Nephron progenitor cell (in vitro differentiated cells): ENCODE measurements around the gene RRP8.

Experiments
- DNase-seq: peaks from one replicate; pipeline ENCODE4 v3.0.0; 2021
- H3K27ac Mint-ChIP-seq: 2 replicates; pipeline ENCODE4 v1.8.0; 2021; ENCODE audit warnings: mild to moderate bottlenecking, moderate library complexity, mixed read lengths
- H3K27me3 Mint-ChIP-seq: 2 replicates; pipeline ENCODE4 v1.8.0; 2021; ENCODE audit warnings: mild to moderate bottlenecking, low read depth, mixed read lengths; ENCODE audit not compliant: poor library complexity
- H3K36me3 Mint-ChIP-seq: 2 replicates; pipeline ENCODE4 v1.8.0; 2021; ENCODE audit warnings: low read depth, mixed read lengths
- H3K4me1 Mint-ChIP-seq: 2 replicates; pipeline ENCODE4 v1.8.0; 2021; ENCODE audit warnings: mixed read lengths
- H3K4me3 Mint-ChIP-seq: 2 replicates; pipeline ENCODE4 v1.8.0; 2021; ENCODE audit warnings: mild to moderate bottlenecking, moderate library complexity, mixed read lengths
- H3K9me3 Mint-ChIP-seq: 2 replicates; pipeline ENCODE4 v1.8.0; 2021; ENCODE audit warnings: mild to moderate bottlenecking, moderate library complexity, mixed read lengths
- TF ChIP-seq, protein P1 (sequence below): fragments of 200-600 bp; sonication (generic); IDR thresholded peaks from 2 replicates; pipeline ENCODE4 v1.5.0; 2021; ENCODE audit warnings: antibody characterized with exemption

Gene RRP8

DNA sequence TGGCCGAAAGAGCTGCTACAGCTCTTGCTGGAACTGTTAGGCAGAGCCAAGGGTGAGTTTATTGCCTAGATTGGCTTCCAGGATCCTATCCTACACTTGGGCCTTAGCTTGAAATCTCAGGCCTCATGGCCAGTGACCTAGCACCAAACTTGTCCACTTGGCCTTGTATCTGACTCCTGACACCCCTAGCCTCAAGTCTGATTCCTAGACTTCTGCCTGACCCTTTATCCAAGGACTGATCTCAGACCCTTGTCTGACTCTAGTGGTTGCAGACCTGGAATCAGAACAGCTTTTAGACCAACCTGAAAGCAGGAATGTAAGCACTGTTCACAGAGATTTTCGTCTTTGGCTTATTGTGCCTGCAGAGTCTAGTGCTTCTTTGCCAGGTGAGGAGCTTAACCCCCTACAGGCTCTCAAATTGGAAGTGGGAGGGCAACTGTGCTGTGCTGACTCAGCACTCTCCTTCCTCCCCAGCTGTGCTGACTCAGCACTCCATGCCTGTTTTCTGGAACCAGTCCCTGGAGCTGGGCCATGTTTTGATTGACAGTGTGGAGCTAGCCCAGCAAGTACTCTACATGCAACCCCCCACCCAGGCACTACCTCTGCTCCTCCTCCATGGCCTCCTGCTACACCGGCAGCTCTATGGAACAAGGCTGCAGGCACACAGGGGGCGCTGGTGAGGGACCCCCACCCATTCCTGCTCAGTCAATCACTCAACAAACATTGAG, 35.1 kb downstream of the RRP8 start:
- Mint-ChIP-seq H3K4me1 (peaks cover 5% of the 10 kb centered on the region), H3K9me3 (no peaks in the 10 kb centered on the region), H3K4me3 (no peak overlapping the region), H3K27me3 (peaks cover 2% of the 10 kb centered on the region), H3K27ac (no peak overlapping the region), H3K36me3 (peaks cover 30% of the 10 kb centered on the region)
- TF ChIP-seq, protein P1, sequence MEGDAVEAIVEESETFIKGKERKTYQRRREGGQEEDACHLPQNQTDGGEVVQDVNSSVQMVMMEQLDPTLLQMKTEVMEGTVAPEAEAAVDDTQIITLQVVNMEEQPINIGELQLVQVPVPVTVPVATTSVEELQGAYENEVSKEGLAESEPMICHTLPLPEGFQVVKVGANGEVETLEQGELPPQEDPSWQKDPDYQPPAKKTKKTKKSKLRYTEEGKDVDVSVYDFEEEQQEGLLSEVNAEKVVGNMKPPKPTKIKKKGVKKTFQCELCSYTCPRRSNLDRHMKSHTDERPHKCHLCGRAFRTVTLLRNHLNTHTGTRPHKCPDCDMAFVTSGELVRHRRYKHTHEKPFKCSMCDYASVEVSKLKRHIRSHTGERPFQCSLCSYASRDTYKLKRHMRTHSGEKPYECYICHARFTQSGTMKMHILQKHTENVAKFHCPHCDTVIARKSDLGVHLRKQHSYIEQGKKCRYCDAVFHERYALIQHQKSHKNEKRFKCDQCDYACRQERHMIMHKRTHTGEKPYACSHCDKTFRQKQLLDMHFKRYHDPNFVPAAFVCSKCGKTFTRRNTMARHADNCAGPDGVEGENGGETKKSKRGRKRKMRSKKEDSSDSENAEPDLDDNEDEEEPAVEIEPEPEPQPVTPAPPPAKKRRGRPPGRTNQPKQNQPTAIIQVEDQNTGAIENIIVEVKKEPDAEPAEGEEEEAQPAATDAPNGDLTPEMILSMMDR, result no peak
- DNase-seq, result no peak

DNA sequence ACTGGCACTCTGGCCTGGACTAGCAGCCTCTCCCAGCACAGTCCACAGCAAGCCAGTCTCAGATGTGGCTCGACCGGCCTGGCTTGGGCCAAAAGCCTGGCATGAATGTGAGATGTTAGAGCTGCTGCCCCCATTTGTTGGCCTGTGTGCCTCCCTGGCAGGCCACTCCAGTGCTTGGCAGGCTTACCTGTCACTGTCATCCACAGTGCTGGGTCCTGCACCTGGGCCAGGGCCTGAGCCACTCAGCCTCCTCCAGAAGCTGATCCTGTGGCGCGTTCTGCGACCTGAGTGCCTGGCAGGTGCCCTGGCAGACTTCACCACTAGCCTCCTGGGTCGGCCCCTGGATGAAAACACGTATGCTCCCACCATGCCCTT, 36.1 kb downstream of the RRP8 start:
- Mint-ChIP-seq H3K4me1 (peaks cover 5% of the 10 kb centered on the region), H3K36me3 (peaks cover 24% of the 10 kb centered on the region), H3K4me3 (no peak overlapping the region), H3K27me3 (peaks cover 2% of the 10 kb centered on the region), H3K9me3 (no peaks in the 10 kb centered on the region), H3K27ac (peak overlapping the region; percentile 57)
- DNase-seq, result no peak
- TF ChIP-seq, protein P1, result no peak

DNA sequence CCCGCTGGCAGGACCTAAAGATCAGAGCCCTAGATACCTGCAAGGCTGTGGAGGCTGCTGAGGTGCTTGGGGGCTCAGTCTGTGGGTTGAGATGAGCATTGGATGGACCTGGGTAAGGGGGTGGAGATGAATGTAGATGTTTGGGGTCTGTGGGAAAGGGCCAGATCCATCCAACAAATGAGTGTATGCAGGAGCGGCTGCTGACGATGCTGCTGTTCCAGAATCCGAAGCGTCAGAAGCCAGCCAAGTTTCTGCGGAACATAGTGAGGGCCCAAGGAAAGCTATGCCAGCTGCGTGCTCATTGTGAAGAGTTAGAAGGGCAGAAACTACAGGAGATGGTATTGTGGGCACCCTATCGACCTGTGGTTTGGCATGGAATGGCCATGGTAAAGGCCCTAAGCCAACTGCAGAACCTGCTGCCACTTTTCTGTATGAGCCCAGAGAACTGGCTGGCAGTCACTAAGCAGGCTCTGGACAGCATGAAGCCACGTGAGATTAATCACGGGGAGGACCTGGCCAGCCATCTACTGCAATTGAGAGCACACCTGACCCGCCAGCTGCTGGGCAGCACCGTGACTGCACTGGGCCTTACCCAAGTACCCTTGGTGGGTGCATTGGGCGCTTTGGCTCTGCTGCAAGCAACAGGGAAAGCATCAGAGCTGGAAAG, 36.6 kb downstream of the RRP8 start:
- TF ChIP-seq, protein P1, result no peak
- Mint-ChIP-seq H3K4me3 (no peak overlapping the region), H3K4me1 (peaks cover 5% of the 10 kb centered on the region), H3K27ac (no peak overlapping the region), H3K9me3 (no peaks in the 10 kb centered on the region), H3K27me3 (peaks cover 2% of the 10 kb centered on the region), H3K36me3 (peaks cover 19% of the 10 kb centered on the region)
- no peak for DNase-seq

DNA sequence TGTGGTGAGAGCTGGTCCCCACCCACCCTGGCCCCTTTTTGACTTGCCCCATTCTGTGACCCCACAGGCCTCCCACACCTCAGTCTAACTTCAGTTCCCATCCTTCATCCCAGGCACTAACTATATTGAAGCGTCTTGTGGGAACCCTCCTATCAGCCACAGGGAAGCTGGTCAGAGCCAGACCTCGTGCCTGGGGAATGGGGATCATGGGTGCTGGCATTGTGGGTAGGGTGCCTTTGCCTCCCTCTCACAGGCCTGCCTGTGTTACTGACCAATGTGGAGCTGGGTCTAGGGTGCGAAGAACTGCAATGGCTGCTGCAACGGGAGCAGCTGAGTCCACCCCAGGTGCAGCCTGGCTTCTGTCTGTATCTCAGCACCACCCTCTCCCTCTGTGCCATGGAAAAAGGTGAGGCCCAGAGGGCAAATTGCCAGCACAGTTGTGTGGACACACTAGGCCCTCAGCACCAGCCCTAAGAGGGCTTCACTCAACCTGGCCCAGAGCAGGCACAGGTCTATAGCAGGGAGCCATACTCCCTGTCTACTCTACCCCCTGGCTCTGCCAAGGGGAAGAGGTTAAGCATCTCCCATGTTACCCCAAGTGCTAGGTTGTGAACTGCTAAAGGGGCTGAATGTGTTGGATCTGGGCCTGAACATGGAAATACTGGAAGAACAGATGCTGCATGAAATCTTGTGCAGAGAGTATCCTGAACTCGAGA, 37.3 kb downstream of the RRP8 start:
- peaks cover 2% of the 10 kb centered on the region for H3K27me3 Mint-ChIP-seq
- H3K4me1 Mint-ChIP-seq, result peaks cover 5% of the 10 kb centered on the region
- DNase-seq, result no peak
- H3K4me3 Mint-ChIP-seq, result no peak overlapping the region
- H3K9me3 Mint-ChIP-seq, result no peaks in the 10 kb centered on the region
- TF ChIP-seq, protein P1, result no peak
- H3K27ac Mint-ChIP-seq, result no peak overlapping the region
- peaks cover 12% of the 10 kb centered on the region for H3K36me3 Mint-ChIP-seq

DNA sequence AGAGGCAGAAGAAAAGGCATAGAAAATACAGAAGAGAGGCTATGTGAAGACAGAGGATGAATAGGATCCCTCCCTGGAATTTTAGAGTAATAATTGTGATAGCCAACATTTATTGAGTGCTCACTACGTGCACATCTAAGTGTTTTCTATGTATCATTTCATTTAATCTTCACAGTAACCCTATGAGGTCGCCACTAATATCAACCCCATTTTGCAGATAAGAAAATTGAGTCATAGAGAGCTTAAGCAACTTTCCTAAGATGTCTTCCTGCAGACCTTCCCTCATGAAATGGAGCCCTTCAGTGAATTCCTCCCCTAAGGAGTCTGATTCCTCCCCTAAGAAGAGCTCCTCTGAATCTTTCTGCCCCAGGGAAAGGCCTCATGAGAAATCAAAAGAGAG, 38.1 kb downstream of the RRP8 start:
- Mint-ChIP-seq H3K36me3 (peaks cover 11% of the 10 kb centered on the region), H3K27ac (no peak overlapping the region), H3K4me1 (peaks cover 5% of the 10 kb centered on the region), H3K9me3 (no peaks in the 10 kb centered on the region), H3K4me3 (no peak overlapping the region), H3K27me3 (peaks cover 2% of the 10 kb centered on the region)
- TF ChIP-seq, protein P1, result no peak
- no peak for DNase-seq
